HG03045 (cell line): ENCODE data around the gene STX5.
A peak's percentile ranks its signal among the peaks of the same experiment; 100 is the strongest.
"Not testable (repeated sequence)": the region's sequence is repeated elsewhere in the genome, so short reads cannot be mapped to it uniquely, and the experiment has no call there.

Experiments used
- ATAC-seq: cut with Tn5 transposase; IDR thresholded peaks from one replicate; pipeline ENCODE4 v1.9.1; 2021; ENCODE audit warnings: mild to moderate bottlenecking, moderate library complexity; ENCODE audit not compliant: unreplicated experiment

Gene STX5, protein sequence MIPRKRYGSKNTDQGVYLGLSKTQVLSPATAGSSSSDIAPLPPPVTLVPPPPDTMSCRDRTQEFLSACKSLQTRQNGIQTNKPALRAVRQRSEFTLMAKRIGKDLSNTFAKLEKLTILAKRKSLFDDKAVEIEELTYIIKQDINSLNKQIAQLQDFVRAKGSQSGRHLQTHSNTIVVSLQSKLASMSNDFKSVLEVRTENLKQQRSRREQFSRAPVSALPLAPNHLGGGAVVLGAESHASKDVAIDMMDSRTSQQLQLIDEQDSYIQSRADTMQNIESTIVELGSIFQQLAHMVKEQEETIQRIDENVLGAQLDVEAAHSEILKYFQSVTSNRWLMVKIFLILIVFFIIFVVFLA

DNA sequence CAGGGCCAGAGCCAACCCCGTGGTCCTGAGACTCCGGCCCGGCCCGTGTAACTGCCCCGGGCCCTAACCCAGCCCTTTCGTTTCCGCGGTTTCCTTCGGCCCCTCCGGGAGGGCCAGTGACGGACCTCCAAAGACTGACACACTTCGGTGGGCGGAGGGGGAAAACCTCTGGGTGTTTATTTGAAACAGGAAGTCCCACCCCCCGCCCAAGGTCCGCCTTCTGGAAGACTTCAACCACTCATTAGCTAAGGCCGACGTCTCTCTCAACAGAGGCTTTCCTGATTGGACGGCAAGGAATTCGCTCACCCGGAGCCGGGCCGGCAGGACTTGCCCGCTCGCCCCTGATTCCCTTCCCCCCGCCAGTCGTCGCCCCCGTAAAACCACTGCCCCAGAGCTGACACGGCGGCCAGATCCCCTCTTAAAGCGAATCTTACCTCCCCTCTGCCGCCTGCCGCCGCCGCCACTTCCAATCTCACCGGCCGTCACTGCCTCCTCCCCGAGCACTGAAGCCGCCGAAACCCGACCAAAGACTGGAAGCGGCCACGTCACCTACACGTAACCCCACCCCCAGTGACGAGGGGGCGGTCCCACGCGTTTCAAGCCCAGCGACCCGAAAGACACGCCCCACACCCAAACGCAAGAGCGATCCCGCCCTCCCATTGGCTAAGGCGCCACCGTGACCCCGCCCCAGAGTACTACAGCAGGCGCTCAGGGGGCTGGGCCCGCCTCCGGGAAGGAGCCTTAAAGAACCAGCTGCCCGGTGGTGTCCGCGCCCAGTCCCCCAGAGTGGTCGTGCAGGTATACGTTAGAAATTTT, at the start of gene STX5:
Gene STX5, minus strand, starts transcription at position 532 of the 816 bp plus-strand sequence. CDS start 808 bp downstream, outside the sequence.
- ATAC-seq, result peak; percentile 87

DNA sequence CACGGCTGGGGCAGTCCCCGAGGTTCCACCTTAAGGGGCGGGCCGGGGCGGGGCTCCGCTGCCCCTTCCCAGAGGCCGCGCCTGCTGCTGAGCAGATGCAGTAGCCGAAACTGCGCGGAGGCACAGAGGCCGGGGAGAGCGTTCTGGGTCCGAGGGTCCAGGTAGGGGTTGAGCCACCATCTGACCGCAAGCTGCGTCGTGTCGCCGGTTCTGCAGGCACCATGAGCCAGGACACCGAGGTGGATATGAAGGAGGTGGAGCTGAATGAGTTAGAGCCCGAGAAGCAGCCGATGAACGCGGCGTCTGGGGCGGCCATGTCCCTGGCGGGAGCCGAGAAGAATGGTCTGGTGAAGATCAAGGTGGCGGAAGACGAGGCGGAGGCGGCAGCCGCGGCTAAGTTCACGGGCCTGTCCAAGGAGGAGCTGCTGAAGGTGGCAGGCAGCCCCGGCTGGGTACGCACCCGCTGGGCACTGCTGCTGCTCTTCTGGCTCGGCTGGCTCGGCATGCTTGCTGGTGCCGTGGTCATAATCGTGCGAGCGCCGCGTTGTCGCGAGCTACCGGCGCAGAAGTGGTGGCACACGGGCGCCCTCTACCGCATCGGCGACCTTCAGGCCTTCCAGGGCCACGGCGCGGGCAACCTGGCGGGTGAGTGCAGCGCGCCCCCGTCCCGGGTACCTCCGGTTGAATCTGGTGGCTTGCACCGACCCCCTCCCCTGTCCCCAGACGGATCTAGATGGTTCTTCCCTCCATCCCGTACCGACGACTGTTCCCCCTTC, 49.1 kb upstream of the STX5 start, which contains the start of gene SLC3A2:
Gene SLC3A2, plus strand, starts transcription at position 94 of the 776 bp plus-strand sequence. Its CDS starts 128 bp downstream, at position 222.
- peak; percentile 72 for ATAC-seq

GRCh38 chr11:62880231-62880802, 48.5 kb upstream of the STX5 start:
- ATAC-seq, result peak; percentile 18

DNA sequence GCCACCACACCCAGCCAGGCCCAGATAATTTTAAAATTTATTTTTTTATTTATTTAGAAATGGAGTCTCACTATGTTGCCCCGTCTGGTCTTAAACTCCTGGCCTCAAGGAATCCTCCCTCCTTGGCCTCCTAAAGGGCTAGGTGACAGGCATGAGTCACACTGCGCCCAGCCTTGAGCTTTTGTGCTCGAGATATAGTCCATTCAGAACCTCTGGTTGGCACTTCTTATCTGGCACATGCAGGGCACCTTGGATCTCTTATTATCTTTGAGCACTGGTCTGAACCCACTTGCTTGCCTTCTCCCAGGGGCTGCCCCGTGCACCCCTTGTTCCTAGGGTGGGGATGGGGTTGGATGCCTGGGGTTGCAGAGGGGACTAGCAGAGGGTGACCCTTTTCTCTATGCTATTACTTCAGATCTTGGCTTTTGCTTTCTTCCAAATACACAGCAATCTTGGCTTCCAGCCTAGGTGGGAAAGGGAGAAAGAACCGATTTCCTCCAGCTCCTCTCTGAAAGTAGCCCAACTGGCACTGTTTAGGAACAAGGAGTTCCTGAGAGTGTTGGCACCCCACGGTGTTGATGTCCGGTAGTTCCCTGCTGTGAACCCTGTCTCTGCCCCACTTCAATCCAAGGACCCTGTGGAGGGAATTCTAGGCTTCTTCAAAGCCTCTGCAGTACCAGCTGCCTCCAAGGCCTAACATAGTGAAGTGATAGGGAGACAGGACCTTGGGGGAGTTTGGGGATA, 47.6 kb upstream of the STX5 start:
- no peak for ATAC-seq

- no peak for ATAC-seq
Measured at GRCh38 chr11:62876712-62877111, 44.9 kb upstream of the STX5 start.

- ATAC-seq, result no peak
Measured at GRCh38 chr11:62875698-62876478, 44.0 kb upstream of the STX5 start.

- no peak for ATAC-seq
Measured at GRCh38 chr11:62874851-62875250, 43.0 kb upstream of the STX5 start.

DNA sequence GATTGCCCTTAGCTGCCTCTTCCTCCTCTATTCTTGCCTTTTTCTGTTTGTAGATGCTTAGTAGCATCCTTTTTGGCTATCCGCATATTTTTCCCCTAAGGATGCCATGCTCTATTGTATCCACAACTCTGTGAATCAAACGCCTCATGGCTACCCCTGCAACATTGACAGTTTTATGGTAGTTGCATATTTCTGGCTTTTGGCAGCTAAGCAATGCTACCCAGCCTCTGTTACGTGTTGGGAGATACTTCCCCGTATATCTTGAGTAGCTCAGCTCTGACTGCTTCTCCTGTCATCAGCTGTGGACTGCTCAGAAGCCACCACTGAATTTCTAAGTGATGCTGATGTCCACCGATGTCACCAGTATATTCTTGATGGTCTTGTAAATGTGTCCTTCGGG, 33.8 kb upstream of the STX5 start:
- ATAC-seq, result no peak

- ATAC-seq, result no peak
Measured at GRCh38 chr11:62863687-62864335, 32.0 kb upstream of the STX5 start.

GRCh38 chr11:62861564-62862192, 29.8 kb upstream of the STX5 start:
- not testable (repeated sequence) for ATAC-seq

- ATAC-seq, result no peak
Measured at GRCh38 chr11:62860835-62861563, 29.1 kb upstream of the STX5 start.

DNA sequence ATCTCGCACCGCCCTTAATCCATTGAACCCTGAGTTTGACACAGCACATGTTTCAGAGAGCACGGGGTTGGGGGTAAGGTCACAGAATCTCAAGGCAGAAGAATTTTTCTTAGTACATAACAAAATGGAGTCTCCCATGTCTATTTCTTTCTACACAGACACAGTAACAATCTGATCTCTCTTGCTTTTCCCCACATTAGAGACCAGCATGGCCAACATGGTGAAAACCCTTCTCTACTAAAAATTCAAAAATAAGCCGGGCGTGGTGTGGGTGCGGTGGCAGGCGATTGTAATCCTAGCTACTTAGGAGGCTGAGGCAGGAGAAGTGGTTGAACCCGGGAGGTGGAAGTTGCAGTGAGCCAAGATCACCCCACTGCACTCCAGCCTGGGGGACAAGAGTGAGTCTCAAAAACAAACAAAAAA, 27.4 kb upstream of the STX5 start:
- ATAC-seq, result not testable (repeated sequence)

DNA sequence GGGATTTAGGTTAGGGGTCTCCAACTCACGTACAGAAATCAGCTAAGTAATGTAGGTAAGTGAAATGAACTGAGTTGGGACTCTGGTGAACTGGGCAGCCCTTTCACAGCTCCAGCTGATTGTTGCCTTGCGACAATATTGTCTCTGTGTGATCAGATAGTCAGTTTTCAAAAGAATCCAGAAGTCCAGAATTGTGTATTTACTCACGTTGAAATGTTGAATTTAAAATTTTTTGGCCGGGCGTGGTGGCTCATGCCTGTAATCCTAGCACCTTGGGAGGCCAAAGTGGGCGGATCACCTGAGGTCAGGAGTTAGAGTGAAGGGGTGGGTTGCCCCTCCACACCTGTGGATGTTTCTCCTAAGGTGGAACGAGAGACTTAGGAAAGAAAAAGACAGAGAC, 26.4 kb upstream of the STX5 start:
- ATAC-seq, result no peak

DNA sequence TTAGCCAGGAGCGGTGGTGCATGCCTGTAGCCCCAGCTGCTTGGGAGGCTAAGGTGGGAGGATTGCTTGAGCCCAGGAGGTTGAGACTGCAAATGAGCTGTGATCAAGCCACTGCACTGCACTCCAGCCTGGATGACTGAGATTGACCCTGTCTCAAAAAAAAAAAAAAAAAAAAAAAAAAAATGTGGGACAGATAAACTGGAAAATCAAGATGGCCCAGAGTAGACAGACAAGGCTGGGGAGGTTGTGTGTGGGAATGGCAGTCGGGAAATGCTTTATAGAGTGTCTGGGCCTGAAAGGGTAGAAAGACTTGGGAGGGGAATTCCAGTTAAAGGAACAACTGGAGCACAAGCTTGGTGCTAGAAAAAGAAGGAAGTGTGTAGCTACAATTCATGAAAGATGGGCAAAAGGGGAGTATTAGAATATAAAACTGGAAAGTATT, 25.7 kb upstream of the STX5 start:
- no peak for ATAC-seq

GRCh38 chr11:62856333-62856895, 24.6 kb upstream of the STX5 start:
- ATAC-seq, result no peak

- ATAC-seq, result peak; percentile 86
Measured at GRCh38 chr11:62855571-62856332, 23.9 kb upstream of the STX5 start.
